Astrocyte (in vitro differentiated cells and primary cell): Measurements from ENCODE around the gene CDC20B.

ENCODE experiments used
- CTCF ChIP-seq: IDR thresholded peaks from 2 replicates; pipeline ENCODE4 v1.5.1; 2011; ENCODE audit warnings: low read depth, mild to moderate bottlenecking, inconsistent platforms, low read length, moderate library complexity; ENCODE audit not compliant: insufficient read depth
- EZH2 ChIP-seq: IDR thresholded peaks from 2 replicates; pipeline ENCODE4 v1.6.1; 2012; ENCODE audit warnings: mild to moderate bottlenecking, low read length, inconsistent platforms; ENCODE audit not compliant: insufficient read depth

DNA sequence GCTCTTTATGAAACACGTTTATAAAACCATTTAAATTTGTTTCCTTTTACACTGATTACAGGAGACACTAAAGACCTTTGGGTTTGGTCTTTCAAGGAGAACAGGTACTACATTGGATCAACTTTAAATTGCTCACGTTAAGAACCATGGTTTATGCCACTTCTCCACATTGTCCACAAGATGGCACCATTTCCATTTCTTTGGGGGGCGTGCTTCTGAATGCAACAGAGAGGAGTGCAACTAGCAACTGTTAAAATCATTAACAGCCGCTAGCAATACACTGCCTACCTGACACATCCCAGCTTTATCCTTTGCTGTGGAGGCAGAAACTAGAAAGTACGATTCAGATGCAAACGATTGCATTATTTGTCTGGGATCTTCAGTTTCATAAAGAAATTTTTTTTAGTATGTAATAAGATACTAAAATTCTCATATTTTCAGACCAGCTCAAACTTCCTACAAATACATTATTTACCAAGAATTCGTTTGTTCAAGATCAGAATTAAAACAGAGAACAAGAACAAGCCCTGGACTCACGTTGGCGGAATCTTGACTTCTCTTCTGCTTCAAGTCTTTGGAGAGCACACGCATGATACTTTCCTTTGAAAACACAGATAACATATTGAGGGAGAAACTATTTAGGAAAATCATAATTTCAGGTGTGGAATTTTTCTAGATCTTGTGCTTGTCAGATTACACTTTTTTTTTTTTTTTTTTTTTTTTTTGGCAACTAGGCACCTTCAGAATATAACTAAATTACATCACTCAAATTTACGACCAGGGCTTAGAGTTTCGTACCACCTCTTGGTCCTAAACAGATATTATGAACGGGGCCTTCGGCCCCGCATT, 702 bp downstream of the CDC20B start:
- peak; percentile 88 for TF ChIP-seq CTCF
- TF ChIP-seq EZH2 = no peak
